SK-N-SH treated with all-trans-retinoic acid at 6 μM for 48 hours (cell line): ENCODE results near the gene SLC24A4.

Source experiments
- ATAC-seq: fragments of 200-7000 bp; cut with Tn5 transposase; 3 replicates; pipeline ENCODE4 v1.9.1; 2020; ENCODE audit warnings: mild to moderate bottlenecking, moderate library complexity
- ARNTL ChIP-seq: fragments of 450-650 bp; formaldehyde crosslinking; IDR thresholded peaks from 2 replicates; pipeline ENCODE4 v1.5.0; 2020; ENCODE audit warnings: low read depth, mild to moderate bottlenecking, moderate library complexity, borderline replicate concordance
- BACH2 ChIP-seq: fragments of 250-450 bp; sonication (Bioruptor Pico); IDR thresholded peaks from 2 replicates; pipeline ENCODE4 v1.9.0; 2021; ENCODE audit warnings: mild to moderate bottlenecking, borderline replicate concordance
- CSDC2 ChIP-seq: fragments of 250-450 bp; sonication (Bioruptor Pico); IDR thresholded peaks from 2 replicates; pipeline ENCODE4 v1.5.0; 2020; ENCODE audit warnings: mild to moderate bottlenecking, moderate library complexity
- ESRRG ChIP-seq: fragments of 250-450 bp; sonication (Bioruptor Pico); IDR thresholded peaks from 2 replicates; pipeline ENCODE4 v1.6.1; 2021; ENCODE audit warnings: mild to moderate bottlenecking
- GLIS3 ChIP-seq: fragments of 250-450 bp; sonication (Bioruptor Pico); IDR thresholded peaks from 2 replicates; pipeline ENCODE4 v1.5.0; 2020; ENCODE audit warnings: mild to moderate bottlenecking, moderate library complexity
- ISL1 ChIP-seq: fragments of 250-450 bp; sonication (Bioruptor Pico); IDR thresholded peaks from 2 replicates; pipeline ENCODE4 v2.1.2; 2022; ENCODE audit warnings: mild to moderate bottlenecking, moderate library complexity
- OSR1 ChIP-seq: fragments of 250-450 bp; sonication (Bioruptor Pico); IDR thresholded peaks from 2 replicates; pipeline ENCODE4 v1.8.0; 2022; ENCODE audit warnings: moderate library complexity, mild to moderate bottlenecking, inconsistent platforms
- PPARA ChIP-seq: fragments of 250-450 bp; sonication (Bioruptor Pico); IDR thresholded peaks from 2 replicates; pipeline ENCODE4 v1.5.0; 2020; ENCODE audit warnings: mild to moderate bottlenecking, borderline replicate concordance
- RARB ChIP-seq: fragments of 250-450 bp; sonication (Bioruptor Pico); IDR thresholded peaks from 2 replicates; pipeline ENCODE4 v1.8.0; 2021; ENCODE audit warnings: mild to moderate bottlenecking, moderate library complexity
- SNAI2 ChIP-seq: fragments of 250-450 bp; sonication (Bioruptor Pico); IDR thresholded peaks from 2 replicates; pipeline ENCODE4 v1.5.0; 2020; ENCODE audit warnings: mild to moderate bottlenecking, moderate library complexity
- TCF4 ChIP-seq: fragments of 250-450 bp; sonication (Bioruptor Pico); IDR thresholded peaks from 2 replicates; pipeline ENCODE4 v1.8.0; 2021; ENCODE audit warnings: mild to moderate bottlenecking, moderate library complexity, borderline replicate concordance
- TOX ChIP-seq: fragments of 250-450 bp; sonication (Bioruptor Pico); IDR thresholded peaks from 2 replicates; pipeline ENCODE4 v1.8.0; 2021; ENCODE audit warnings: mild to moderate bottlenecking, moderate library complexity, borderline replicate concordance
- ZC3H10 ChIP-seq: fragments of 250-450 bp; sonication (Bioruptor Pico); IDR thresholded peaks from 2 replicates; pipeline ENCODE4 v1.5.1; 2021; ENCODE audit warnings: mild to moderate bottlenecking, moderate library complexity
- ZFP3 ChIP-seq: fragments of 250-450 bp; sonication (Bioruptor Pico); IDR thresholded peaks from 2 replicates; pipeline ENCODE4 v1.5.0; 2020; ENCODE audit warnings: mild to moderate bottlenecking, moderate library complexity
- ZFP30 ChIP-seq: fragments of 450-650 bp; formaldehyde crosslinking; IDR thresholded peaks from 2 replicates; pipeline ENCODE4 v1.5.0; 2022; ENCODE audit warnings: mild to moderate bottlenecking, moderate library complexity
- ZNF565 ChIP-seq: fragments of 450-650 bp; formaldehyde crosslinking; conservative IDR thresholded peaks from 2 replicates; pipeline ENCODE4 v1.5.0; 2020; ENCODE audit warnings: low read depth, mild to moderate bottlenecking, moderate library complexity
- ZNF70 ChIP-seq: fragments of 450-650 bp; formaldehyde crosslinking; IDR thresholded peaks from 2 replicates; pipeline ENCODE4 v1.5.0; 2020; ENCODE audit warnings: mild to moderate bottlenecking, moderate library complexity
- ZNF8 ChIP-seq: fragments of 450-650 bp; formaldehyde crosslinking; IDR thresholded peaks from 2 replicates; pipeline ENCODE4 v1.5.0; 2020; ENCODE audit warnings: mild to moderate bottlenecking, moderate library complexity
- TF ChIP-seq, protein P1 (sequence below): fragments of 250-450 bp; sonication (Bioruptor Pico); IDR thresholded peaks from 2 replicates; pipeline ENCODE4 v1.5.0; 2020; ENCODE audit warnings: mild to moderate bottlenecking, moderate library complexity
- TF ChIP-seq, protein P2 (sequence below): fragments of 250-450 bp; sonication (Bioruptor Pico); IDR thresholded peaks from 2 replicates; pipeline ENCODE4 v1.5.1; 2020; ENCODE audit warnings: low read depth, mild to moderate bottlenecking, moderate library complexity
- TF ChIP-seq, protein P3 (sequence below): fragments of 250-450 bp; sonication (Bioruptor Pico); IDR thresholded peaks from 2 replicates; pipeline ENCODE4 v1.8.0; 2021; ENCODE audit warnings: low read depth, mild to moderate bottlenecking, moderate library complexity, borderline replicate concordance
- TF ChIP-seq, protein P4 (sequence below): fragments of 250-450 bp; sonication (Bioruptor Pico); IDR thresholded peaks from 2 replicates; pipeline ENCODE4 v1.8.0; 2020; ENCODE audit warnings: mild to moderate bottlenecking, moderate library complexity, borderline replicate concordance
- TF ChIP-seq, protein P5 (sequence below): fragments of 250-450 bp; sonication (Bioruptor Pico); IDR thresholded peaks from 2 replicates; pipeline ENCODE4 v1.5.1; 2021; ENCODE audit warnings: mild to moderate bottlenecking, moderate library complexity

The SLC24A4 gene

DNA sequence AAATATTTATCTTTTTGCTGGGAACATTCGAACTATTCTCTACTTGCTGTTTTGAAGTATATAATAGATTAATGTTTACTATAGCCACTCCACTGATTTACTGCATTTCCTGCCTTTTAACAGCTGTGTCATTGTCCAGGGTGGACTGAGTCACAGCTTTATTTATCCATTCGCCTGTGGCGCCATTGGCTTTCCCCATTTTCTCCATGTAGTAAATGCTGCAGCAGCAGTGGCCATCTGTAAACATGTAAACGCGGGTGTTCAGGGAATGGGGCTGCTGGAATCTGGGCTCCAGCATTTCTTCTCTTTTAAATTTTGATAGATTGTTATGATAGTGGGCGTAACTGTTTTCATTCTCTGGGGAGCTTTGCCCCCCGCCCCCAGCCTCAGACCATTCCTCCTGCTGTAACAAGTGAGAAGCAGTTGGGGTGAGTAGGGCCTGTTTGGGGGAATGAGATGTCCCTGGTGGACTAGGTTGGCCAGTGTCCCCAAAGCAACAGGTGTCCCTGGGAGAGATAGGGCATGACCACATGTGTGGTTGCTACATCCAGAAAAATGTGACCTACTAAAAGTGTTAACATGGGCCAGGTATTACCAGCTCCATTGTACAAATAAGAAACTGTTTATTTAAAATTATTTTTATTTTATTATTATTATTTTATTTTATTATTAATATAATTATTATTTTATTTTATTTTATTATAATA, 223.5 kb downstream of the SLC24A4 start (continued):
- TF ChIP-seq, protein P1, sequence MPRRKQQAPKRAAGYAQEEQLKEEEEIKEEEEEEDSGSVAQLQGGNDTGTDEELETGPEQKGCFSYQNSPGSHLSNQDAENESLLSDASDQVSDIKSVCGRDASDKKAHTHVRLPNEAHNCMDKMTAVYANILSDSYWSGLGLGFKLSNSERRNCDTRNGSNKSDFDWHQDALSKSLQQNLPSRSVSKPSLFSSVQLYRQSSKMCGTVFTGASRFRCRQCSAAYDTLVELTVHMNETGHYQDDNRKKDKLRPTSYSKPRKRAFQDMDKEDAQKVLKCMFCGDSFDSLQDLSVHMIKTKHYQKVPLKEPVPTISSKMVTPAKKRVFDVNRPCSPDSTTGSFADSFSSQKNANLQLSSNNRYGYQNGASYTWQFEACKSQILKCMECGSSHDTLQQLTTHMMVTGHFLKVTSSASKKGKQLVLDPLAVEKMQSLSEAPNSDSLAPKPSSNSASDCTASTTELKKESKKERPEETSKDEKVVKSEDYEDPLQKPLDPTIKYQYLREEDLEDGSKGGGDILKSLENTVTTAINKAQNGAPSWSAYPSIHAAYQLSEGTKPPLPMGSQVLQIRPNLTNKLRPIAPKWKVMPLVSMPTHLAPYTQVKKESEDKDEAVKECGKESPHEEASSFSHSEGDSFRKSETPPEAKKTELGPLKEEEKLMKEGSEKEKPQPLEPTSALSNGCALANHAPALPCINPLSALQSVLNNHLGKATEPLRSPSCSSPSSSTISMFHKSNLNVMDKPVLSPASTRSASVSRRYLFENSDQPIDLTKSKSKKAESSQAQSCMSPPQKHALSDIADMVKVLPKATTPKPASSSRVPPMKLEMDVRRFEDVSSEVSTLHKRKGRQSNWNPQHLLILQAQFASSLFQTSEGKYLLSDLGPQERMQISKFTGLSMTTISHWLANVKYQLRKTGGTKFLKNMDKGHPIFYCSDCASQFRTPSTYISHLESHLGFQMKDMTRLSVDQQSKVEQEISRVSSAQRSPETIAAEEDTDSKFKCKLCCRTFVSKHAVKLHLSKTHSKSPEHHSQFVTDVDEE (CRISPR knock-in tag), result no peak
- TF ChIP-seq ZNF8 (no peak), ZNF565 (CRISPR knock-in tag) (no peak), ZFP30 (no peak), ZC3H10 (CRISPR knock-in tag) (no peak), GLIS3 (CRISPR knock-in tag) (no peak), PPARA (CRISPR knock-in tag) (no peak)

DNA sequence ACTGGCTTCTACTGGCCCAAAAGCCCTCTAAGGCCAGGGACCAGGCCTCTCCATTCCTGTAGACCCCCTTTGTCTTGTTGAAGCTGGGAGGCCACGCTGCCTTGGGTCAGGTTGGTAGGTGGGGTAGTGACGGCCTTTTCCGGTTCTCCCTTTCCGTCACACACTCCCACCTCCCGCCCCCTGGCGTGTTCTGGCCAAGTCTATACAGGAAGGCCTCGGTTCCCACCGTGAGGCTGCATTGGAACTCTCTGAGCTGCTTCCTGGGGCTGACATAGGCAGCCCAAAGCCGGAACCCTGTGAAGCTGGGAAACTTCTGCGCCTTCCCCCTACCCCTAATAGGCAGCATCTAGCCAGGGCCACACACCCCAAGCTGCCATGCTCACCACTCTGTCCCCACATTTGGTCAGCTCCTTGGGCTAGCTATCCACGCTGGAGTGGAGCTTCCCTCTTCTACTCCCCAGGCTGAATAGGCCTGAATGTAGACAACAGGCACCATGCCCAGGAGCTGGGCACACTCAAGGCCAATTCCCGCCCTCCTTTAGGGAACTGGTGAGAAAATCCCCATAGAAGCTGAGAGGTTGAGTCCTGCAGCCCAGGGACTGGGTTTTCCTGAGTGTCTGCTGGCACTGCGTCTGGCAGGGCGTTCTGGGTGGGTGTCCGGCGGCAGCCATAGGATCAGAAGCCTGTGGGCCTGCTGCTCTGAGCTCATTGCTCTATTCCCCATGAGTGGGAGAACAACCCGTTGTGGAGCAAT, 226.3 kb downstream of the SLC24A4 start:
- TF ChIP-seq, protein P2, sequence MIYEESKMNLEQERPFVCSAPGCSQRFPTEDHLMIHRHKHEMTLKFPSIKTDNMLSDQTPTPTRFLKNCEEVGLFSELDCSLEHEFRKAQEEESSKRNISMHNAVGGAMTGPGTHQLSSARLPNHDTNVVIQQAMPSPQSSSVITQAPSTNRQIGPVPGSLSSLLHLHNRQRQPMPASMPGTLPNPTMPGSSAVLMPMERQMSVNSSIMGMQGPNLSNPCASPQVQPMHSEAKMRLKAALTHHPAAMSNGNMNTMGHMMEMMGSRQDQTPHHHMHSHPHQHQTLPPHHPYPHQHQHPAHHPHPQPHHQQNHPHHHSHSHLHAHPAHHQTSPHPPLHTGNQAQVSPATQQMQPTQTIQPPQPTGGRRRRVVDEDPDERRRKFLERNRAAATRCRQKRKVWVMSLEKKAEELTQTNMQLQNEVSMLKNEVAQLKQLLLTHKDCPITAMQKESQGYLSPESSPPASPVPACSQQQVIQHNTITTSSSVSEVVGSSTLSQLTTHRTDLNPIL, result no peak
- TF ChIP-seq ISL1 (CRISPR knock-in tag), result no peak
- TF ChIP-seq OSR1, result no peak
- no peak for TF ChIP-seq PPARA (CRISPR knock-in tag)
- TF ChIP-seq ESRRG (CRISPR knock-in tag), result no peak
- TF ChIP-seq, protein P3, sequence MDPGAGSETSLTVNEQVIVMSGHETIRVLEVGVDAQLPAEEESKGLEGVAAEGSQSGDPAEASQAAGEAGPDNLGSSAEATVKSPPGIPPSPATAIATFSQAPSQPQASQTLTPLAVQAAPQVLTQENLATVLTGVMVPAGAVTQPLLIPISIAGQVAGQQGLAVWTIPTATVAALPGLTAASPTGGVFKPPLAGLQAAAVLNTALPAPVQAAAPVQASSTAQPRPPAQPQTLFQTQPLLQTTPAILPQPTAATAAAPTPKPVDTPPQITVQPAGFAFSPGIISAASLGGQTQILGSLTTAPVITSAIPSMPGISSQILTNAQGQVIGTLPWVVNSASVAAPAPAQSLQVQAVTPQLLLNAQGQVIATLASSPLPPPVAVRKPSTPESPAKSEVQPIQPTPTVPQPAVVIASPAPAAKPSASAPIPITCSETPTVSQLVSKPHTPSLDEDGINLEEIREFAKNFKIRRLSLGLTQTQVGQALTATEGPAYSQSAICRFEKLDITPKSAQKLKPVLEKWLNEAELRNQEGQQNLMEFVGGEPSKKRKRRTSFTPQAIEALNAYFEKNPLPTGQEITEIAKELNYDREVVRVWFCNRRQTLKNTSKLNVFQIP (CRISPR knock-in tag), result no peak
- no peak for TF ChIP-seq GLIS3 (CRISPR knock-in tag)
- TF ChIP-seq ARNTL (CRISPR knock-in tag), result no peak
- TF ChIP-seq RARB (CRISPR knock-in tag), result no peak
- no peak for TF ChIP-seq CSDC2 (CRISPR knock-in tag)
- no peak for TF ChIP-seq ZC3H10 (CRISPR knock-in tag)
- ATAC-seq, result no peak

DNA sequence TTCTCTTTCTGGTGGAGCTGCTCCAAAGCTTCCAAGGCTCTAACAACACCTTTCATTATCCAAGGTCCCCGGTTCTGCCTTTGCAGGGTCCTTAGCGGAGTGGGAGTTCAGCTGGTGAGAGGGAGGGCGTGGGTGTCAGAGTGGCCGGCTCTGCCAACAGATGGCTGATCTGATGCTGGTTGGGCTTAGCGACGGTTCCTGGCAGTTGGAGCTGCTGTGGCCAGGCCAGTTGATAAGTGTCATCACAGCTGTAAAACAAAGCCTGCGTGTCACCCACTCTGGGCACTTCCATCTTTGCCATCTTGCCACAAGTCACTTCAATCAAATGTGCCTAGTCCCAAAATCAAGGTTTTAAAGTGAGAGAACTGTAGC, 226.9 kb downstream of the SLC24A4 start:
- TF ChIP-seq, protein P4, sequence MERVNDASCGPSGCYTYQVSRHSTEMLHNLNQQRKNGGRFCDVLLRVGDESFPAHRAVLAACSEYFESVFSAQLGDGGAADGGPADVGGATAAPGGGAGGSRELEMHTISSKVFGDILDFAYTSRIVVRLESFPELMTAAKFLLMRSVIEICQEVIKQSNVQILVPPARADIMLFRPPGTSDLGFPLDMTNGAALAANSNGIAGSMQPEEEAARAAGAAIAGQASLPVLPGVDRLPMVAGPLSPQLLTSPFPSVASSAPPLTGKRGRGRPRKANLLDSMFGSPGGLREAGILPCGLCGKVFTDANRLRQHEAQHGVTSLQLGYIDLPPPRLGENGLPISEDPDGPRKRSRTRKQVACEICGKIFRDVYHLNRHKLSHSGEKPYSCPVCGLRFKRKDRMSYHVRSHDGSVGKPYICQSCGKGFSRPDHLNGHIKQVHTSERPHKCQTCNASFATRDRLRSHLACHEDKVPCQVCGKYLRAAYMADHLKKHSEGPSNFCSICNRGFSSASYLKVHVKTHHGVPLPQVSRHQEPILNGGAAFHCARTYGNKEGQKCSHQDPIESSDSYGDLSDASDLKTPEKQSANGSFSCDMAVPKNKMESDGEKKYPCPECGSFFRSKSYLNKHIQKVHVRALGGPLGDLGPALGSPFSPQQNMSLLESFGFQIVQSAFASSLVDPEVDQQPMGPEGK (CRISPR knock-in tag), result no peak
- no peak for TF ChIP-seq ISL1 (CRISPR knock-in tag)
- no peak for TF ChIP-seq ZNF565 (CRISPR knock-in tag)
- TF ChIP-seq RARB (CRISPR knock-in tag), result no peak
- TF ChIP-seq ZFP3 (CRISPR knock-in tag), result no peak
- TF ChIP-seq, protein P5, sequence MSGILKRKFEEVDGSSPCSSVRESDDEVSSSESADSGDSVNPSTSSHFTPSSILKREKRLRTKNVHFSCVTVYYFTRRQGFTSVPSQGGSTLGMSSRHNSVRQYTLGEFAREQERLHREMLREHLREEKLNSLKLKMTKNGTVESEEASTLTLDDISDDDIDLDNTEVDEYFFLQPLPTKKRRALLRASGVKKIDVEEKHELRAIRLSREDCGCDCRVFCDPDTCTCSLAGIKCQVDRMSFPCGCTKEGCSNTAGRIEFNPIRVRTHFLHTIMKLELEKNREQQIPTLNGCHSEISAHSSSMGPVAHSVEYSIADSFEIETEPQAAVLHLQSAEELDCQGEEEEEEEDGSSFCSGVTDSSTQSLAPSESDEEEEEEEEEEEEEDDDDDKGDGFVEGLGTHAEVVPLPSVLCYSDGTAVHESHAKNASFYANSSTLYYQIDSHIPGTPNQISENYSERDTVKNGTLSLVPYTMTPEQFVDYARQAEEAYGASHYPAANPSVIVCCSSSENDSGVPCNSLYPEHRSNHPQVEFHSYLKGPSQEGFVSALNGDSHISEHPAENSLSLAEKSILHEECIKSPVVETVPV (CRISPR knock-in tag), result no peak
- no peak for TF ChIP-seq BACH2 (CRISPR knock-in tag)
- TF ChIP-seq ZC3H10 (CRISPR knock-in tag), result no peak
- TF ChIP-seq SNAI2 (CRISPR knock-in tag), result no peak
- TF ChIP-seq TCF4 (CRISPR knock-in tag), result no peak
- TF ChIP-seq, protein P2, result no peak
- TF ChIP-seq TOX (CRISPR knock-in tag), result no peak
- TF ChIP-seq ARNTL (CRISPR knock-in tag), result no peak
- no peak for TF ChIP-seq ESRRG (CRISPR knock-in tag)
- no peak for TF ChIP-seq ZNF8
- TF ChIP-seq ZNF70 (CRISPR knock-in tag), result no peak
- TF ChIP-seq GLIS3 (CRISPR knock-in tag), result no peak
- TF ChIP-seq, all 23 proteins: peak for 0
- ATAC-seq, result no peak
